ENCODE measurements around the gene LAMA4.

LAMA4 gene

DNA sequence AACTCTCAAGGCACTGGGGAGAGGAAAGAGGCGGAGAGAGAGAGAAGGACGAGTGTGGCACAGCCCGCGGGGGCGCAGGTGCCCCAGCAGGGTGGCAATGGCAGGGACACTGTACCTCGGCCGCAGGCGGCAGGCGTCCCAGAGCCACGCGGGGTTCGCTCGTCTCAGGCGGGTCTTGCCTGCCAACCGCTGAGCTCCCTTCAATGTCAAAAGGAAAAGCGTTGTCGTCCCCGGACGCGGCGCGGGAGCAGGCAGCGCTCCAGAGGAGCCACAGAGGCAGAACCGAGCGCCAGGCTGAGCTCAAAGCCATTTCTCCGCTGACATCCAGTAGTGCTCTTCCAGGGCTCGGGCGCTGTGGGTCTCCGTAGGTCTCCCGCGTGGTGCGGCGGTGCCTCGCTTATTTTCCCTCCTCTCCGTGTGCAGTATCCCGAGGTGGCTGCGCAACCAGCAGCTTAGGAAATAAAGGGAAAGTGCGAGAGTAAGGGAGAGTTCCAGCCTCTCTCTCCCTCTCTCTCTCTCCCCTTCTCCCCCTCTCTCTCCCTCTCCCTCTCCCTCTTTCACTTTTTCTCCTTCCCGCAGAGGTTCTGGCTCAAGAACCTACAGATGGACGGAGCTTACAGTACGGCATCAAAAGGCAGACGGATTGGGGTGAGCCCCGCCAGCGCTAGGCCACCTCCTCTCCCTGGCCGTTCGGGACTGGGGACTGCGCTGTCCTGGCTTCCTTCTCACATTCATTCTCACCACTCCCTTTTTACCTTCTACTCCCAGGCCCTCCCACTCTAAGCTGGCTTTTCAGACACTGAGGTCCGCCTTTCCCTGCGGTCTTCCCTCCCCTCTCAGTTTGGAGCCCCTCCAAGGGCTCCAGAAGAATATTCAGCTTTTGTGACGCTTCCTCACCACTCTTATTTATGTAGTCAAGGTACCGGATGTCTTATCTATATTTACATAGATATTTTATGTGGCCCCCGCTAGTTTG lies at the start of gene LAMA4:
LAMA4 (minus strand) TSS at position 727 of the 976 bp plus-strand sequence; CDS start at position 310, 417 bp downstream.
- DNase-seq (ENCODE audit: low read depth in 2 of 3, low spot score in 1 of 3) = peak in 1 of 3 donors; percentile 5

DNA sequence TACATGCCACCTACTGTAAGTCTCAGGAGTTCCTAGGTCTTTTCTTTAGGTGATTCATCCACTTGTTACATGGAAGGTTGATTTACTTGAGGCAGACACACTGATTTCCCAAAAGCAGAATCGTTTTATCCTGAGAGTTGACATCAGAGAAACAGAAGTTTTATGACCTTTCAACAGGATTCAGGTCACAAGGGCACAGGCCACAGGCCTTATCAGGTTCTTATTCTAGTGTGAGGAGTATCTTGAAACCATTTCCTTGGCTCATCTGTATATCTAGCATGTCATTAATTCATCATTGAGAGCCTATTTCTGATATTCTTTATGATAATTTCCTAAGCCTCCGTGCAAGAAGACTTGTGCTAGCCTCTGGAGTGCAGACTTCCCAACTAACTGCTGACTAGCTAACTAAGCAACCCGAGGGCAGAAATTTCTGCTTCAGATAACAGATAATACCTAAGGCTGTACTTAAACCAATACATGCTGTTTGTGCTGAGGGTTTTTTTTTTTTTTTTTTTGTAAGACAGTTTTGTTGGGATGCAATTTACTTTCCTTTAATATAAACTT lies 47.9 kb upstream of the LAMA4 start:
- DNase-seq (ENCODE audit: low read depth in 2 of 3, low spot score in 1 of 3) = no peak

DNA sequence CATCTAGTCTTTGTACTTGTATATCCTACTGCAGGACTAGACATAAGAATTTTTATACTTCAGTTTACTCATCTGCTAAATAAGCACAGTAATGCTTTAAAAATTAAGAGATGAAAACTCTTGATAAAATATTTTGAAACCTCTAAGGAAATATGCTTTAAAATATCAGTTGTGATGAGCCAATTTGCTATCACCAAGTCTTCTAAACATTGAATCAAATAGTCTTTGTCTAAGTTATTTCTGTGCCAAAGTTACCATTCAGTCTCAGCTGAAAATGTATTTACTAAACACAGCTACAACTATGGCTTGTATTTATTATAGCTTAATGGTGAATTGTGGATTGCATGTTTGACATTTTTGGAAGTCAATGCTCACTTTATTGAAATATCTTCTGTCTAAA lies 46.5 kb upstream of the LAMA4 start:
- DNase-seq (ENCODE audit: low read depth in 2 of 3, low spot score in 1 of 3) = no peak

GRCh38 chr6:112298816-112299281 lies 44.5 kb upstream of the LAMA4 start:
- no peak for DNase-seq (ENCODE audit: low read depth in 2 of 3, low spot score in 1 of 3)

GRCh38 chr6:112298021-112298745 lies 43.8 kb upstream of the LAMA4 start:
- DNase-seq (ENCODE audit: low read depth in 2 of 3, low spot score in 1 of 3) = no peak

- DNase-seq (ENCODE audit: low read depth in 2 of 3, low spot score in 1 of 3) = no peak
These were observed 42.3 kb upstream of the LAMA4 start for GRCh38 chr6:112296694-112297093.

GRCh38 chr6:112296122-112296521 lies 41.8 kb upstream of the LAMA4 start:
- no peak for DNase-seq (ENCODE audit: low read depth in 2 of 3, low spot score in 1 of 3)

DNA sequence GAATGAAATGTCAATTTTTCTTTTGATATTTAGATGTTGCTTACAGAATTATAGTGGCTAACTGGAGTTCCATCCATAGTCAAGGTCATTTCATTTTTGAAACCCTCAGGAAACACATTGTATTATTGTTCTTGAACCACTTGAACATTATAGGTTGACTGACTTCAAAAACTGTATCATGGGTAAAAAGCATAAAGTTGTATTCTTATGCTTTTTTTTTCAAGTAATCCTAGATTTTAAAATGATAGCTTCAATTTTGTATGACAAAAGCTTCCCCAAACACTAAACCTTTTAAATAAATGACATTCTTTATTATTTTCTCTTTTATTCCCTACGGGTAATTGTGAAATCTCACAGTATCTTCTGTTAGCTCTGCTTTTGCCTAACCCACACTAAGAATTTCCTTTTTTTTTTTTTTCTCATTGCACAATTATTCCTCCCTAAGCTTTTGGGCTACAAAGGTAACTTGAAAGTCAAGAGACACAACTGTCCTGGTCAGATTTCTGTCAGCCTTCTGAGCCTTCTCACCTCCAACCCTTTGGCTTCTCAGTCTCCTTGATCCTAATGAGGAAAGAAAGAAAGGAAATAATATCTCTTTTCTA lies 36.9 kb upstream of the LAMA4 start:
- DNase-seq (ENCODE audit: low read depth in 2 of 3, low spot score in 1 of 3) = no peak

DNA sequence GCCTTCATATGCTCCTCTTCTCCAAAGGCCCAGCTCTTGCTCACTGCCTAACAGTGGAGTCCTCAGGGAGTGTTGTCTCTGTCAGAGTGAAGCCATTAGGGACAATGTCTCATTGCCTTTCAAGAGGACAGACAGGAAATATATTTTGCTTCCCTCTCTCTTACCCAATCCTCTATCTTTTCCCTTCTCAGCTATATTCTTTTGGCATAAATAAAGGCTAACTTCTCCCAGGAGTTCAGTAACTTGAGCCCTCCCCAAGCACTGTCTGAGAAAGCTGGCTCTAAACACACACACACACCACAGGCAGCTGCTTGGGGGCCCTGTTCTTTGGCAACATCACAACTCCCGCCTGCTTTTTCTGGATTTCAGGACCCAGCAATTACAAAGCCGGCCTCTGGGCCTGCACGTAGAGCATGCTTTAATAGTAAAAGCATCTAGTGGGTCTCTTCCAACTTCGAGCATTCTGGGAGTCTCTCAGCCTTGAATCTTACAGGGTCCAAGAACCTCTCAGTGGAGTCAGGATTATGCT lies 34.7 kb upstream of the LAMA4 start:
- no peak for DNase-seq (ENCODE audit: low read depth in 2 of 3, low spot score in 1 of 3)

DNA sequence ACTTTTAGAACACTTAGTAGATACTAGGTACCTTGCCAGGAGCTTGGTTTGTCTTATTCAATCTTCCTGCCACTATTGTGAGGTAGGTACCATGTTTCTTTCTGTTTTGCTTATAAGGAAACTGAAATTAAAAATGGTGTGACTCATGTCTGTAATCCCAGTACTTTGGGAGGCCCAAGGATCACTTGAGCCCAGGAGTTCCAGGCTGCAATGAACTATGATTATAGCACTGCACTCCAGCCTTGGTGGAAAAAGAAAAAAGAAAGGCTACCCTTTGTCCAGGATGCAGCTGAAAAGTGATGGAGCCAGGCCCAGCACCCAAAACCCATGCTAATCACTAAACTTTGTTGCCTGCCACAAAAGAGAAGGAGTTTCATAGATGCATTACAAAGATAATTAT lies 34.1 kb upstream of the LAMA4 start:
- no peak for DNase-seq (ENCODE audit: low read depth in 2 of 3, low spot score in 1 of 3)

- DNase-seq (ENCODE audit: low read depth in 2 of 3, low spot score in 1 of 3) = no peak
These were observed 33.3 kb upstream of the LAMA4 start for GRCh38 chr6:112287577-112288225.

DNA sequence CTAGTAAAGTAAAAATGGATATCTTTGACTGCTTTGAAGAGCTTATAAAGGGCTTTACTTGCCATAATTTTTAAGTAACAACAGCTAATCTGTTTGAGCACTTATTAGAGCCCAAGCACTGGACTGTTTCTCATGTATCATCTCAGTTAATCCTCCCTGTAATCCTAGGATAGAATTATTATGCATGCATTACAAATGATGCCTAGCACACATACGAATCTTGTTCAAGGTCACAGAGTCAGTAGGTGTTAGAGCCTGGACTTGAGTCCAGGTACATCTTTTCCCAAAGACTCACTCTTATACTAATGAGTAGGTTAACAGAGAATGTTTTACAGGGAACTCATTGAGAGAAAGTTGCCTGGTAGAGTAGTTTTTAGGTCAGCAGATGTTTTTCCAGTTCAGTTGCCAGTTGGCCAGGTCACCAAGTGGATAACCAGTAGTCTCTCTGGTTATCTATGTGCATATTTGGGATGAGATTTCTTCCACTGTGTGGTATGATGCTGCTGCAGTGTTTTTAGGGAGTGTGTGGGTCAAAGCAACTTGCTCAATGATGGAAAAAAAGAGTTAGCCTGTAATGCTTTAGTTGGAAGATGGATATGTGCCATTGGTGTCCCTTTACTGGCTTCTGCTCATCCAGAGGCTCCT lies 32.3 kb upstream of the LAMA4 start:
- DNase-seq (ENCODE audit: low read depth in 2 of 3, low spot score in 1 of 3) = no peak

- DNase-seq (ENCODE audit: low read depth in 2 of 3, low spot score in 1 of 3) = peak; percentile 27 to 52 (median 38)
These were observed 31.6 kb upstream of the LAMA4 start for GRCh38 chr6:112286010-112286409.

GRCh38 chr6:112284603-112285002 lies 30.2 kb upstream of the LAMA4 start:
- DNase-seq (ENCODE audit: low read depth in 2 of 3, low spot score in 1 of 3) = no peak

GRCh38 chr6:112283621-112284020 lies 29.3 kb upstream of the LAMA4 start:
- DNase-seq (ENCODE audit: low read depth in 2 of 3, low spot score in 1 of 3) = no peak

DNA sequence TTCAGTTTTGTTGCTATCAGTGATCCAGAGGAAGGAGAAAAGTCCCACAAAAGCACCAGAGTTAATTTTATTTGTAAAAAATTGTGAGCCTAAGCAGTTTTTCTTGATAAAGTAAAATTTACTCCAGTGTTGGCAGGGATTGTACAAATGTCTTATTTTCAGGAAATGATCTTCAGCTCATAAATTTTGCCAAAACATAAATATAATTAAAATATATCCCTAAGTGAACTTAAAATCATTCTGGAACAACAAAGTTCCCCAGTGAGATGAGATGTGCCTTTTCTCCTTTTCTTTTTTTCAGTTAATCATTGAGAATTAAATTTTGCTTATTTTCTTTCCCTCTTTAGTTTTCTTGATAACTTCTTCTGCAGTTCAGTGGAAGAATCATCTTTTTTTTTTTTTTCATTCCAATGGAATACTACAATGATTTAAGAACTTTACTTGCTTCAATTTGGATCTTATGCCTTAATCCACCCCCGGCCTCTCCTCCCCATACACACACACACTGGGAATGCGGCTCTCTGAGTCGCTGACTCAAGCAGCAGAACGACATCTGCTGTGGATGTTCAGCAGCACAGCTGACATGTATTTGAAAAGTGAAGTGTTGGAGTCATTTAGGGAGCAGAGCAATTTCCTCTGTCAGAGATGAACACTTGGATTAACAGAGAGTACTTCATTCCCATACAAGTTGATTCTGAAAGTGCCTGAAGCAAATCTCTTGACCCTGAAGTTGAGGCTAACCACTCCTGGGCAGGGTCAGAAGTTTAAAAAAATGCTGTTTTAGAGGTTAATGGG lies 27.7 kb upstream of the LAMA4 start:
- DNase-seq (ENCODE audit: low read depth in 2 of 3, low spot score in 1 of 3) = no peak

GRCh38 chr6:112279031-112279935 lies 24.9 kb upstream of the LAMA4 start:
- no peak for DNase-seq (ENCODE audit: low read depth in 2 of 3, low spot score in 1 of 3)

DNA sequence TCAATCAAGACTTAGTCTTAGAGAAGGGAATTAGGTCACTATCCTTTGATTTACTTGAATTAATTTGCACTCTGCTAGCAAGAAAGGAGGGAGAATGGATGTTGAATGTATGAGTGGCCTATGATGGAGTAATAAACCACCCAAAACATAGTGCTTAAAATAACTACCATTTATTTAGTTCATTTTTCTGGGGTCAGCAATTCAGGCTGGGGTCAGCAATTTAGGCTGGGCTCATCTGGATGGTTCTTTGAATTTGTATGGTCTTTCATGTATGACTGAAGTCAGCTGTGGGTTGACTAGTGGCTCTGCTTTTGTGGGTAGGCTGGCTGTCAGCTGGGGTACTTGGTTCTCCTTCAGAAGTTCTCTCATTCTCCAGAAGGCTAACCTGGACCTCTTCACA lies 21.0 kb upstream of the LAMA4 start:
- DNase-seq (ENCODE audit: low read depth in 2 of 3, low spot score in 1 of 3) = no peak

Data from stimulated activated CD4-positive, alpha-beta T cell treated with anti-CD3 and anti-CD28 coated beads, Interleukin-12 subunit alpha, Interleukin-12 subunit beta, amount 100 ng/mL, for 48 hours (primary cell).